ENCODE data around the gene GRIP2.
"Not testable (repeated sequence)": the region's sequence is repeated elsewhere in the genome, so short reads cannot be mapped to it uniquely, and the experiment has no call there.

The GRIP2 gene

DNA sequence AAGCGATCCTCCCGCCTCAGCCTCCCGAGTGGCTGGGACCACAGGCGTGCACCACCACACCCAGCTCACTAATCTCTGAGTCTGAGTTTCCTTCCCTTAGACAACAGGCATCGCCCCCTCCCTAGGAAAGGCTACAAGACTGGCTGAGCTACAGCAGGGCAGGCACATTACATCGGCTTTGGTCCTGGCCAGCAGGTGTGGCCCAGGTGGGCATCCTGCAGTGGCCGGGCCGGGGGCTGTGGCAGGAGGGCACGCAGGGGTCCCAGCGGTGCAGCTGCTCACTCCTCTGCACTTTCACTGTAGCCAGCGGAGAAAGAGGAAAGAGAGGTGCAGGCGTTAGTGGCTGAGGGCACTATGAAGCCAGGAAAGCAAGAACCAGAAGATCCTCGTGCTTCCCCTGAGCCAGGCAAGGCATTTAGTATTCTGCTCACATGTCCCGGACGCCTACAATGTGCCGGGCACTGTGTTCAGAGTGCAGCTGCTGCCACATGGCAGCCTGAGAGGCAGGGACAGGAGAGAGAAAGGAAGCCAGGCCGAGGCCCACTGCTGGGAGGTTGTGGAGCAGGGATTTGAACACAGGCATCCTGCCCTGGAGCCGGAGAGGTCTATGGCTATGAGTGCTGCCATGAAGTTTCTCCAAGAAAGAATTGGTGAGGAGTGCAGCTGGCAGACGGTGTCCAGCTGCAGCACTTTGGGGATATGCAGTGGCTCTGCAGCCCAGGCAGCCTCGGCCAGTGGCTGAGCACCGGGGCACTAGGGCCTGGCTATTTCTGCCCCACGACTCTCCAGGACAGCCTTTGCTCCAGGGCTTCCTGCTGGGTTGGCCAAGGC lies 22.3 kb downstream of the GRIP2 start (continued):
- no peak for TF ChIP-seq ZNF565 (CRISPR knock-in tag; conservative IDR thresholded peaks at IDR 0.05; ENCODE audit: low read depth)

DNA sequence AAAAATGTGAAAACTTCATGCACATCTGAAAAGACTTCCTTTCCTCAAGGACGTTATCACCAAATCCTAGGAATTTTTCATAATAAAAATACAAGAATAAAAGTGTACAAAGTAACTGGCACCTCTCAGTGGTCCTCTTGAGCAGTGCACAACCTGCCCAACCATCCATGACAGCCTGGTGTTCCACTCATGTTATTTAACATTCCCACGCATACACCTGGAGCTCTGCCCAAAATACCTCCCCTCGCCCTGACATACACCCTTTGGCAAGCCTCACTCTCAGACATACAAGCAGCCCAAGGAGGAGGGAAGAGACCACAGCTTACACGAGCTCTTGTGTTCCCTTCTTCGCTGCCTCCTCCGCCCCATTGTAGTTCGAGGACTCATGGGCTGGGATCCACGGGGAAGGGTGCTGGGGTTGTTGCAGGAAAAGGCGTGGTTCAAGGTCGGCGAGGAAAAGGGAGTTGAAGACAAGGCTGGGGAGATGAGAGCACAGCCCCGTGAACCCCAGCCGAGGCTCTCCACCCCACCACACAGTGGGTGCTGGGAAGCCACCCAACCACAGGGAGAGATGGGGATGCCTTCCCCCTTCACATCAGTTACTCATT lies 23.3 kb downstream of the GRIP2 start:
- no peak for TF ChIP-seq ZFP30 (CRISPR knock-in tag; IDR thresholded peaks at IDR 0.05)
- no peak for ATAC-seq

DNA sequence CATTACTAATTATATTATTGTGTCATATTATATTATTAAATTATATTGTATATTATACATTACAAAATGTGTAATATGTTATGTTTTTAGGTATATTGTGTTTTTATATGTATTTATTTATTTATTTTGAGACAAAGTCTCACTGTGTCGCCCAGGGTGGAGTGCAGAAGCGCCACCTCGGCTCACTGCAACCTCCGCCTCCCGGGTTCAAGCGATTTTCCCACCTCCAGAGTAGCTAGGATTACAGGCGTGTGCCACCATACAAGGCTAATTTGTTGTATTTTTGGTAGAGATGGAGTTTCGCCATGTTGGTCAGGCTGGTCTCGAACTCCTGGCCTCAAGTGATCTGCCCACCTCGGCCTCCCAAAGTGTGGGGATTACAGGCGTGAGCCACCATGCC lies 24.6 kb downstream of the GRIP2 start:
- ATAC-seq, result not testable (repeated sequence)

DNA sequence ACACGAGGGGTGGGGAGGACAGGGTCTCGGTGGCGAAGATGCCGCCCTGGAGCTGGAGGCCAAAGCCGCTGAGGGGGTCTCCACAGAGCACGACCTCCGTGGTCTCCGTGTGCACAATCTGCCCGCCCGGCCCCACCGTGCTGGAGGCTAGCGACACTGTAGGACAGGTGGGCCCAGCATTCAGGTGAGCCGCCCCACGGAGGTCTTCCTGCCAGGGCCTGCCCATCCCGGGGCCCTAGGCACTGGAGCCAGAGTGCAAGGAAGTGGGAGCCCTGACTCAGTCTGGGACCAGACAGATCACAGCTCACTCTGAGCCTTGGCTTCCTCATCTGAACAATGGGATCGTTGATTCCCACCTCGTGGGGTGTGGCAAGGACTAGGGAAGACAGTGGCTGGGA lies 25.8 kb downstream of the GRIP2 start:
- TF ChIP-seq RARB (CRISPR knock-in tag; IDR thresholded peaks at IDR 0.05), result no peak
- TF ChIP-seq ISL1 (CRISPR knock-in tag; IDR thresholded peaks at IDR 0.05), result no peak
- no peak for TF ChIP-seq OSR1 (CRISPR knock-in tag; IDR thresholded peaks at IDR 0.05)
- no peak for TF ChIP-seq SNAI2 (CRISPR knock-in tag; IDR thresholded peaks at IDR 0.05)
- no peak for TF ChIP-seq ZC3H10 (CRISPR knock-in tag; IDR thresholded peaks at IDR 0.05)
- TF ChIP-seq, protein P1, sequence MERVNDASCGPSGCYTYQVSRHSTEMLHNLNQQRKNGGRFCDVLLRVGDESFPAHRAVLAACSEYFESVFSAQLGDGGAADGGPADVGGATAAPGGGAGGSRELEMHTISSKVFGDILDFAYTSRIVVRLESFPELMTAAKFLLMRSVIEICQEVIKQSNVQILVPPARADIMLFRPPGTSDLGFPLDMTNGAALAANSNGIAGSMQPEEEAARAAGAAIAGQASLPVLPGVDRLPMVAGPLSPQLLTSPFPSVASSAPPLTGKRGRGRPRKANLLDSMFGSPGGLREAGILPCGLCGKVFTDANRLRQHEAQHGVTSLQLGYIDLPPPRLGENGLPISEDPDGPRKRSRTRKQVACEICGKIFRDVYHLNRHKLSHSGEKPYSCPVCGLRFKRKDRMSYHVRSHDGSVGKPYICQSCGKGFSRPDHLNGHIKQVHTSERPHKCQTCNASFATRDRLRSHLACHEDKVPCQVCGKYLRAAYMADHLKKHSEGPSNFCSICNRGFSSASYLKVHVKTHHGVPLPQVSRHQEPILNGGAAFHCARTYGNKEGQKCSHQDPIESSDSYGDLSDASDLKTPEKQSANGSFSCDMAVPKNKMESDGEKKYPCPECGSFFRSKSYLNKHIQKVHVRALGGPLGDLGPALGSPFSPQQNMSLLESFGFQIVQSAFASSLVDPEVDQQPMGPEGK (CRISPR knock-in tag; IDR thresholded peaks at IDR 0.05; ENCODE audit: borderline replicate concordance), result no peak
- TF ChIP-seq, protein P2, sequence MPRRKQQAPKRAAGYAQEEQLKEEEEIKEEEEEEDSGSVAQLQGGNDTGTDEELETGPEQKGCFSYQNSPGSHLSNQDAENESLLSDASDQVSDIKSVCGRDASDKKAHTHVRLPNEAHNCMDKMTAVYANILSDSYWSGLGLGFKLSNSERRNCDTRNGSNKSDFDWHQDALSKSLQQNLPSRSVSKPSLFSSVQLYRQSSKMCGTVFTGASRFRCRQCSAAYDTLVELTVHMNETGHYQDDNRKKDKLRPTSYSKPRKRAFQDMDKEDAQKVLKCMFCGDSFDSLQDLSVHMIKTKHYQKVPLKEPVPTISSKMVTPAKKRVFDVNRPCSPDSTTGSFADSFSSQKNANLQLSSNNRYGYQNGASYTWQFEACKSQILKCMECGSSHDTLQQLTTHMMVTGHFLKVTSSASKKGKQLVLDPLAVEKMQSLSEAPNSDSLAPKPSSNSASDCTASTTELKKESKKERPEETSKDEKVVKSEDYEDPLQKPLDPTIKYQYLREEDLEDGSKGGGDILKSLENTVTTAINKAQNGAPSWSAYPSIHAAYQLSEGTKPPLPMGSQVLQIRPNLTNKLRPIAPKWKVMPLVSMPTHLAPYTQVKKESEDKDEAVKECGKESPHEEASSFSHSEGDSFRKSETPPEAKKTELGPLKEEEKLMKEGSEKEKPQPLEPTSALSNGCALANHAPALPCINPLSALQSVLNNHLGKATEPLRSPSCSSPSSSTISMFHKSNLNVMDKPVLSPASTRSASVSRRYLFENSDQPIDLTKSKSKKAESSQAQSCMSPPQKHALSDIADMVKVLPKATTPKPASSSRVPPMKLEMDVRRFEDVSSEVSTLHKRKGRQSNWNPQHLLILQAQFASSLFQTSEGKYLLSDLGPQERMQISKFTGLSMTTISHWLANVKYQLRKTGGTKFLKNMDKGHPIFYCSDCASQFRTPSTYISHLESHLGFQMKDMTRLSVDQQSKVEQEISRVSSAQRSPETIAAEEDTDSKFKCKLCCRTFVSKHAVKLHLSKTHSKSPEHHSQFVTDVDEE (CRISPR knock-in tag; IDR thresholded peaks at IDR 0.05), result no peak
- TF ChIP-seq BACH2 (CRISPR knock-in tag; IDR thresholded peaks at IDR 0.05; ENCODE audit: borderline replicate concordance), result no peak
- no peak for TF ChIP-seq ZFP3 (CRISPR knock-in tag; IDR thresholded peaks at IDR 0.05)
- ATAC-seq, result no peak

DNA sequence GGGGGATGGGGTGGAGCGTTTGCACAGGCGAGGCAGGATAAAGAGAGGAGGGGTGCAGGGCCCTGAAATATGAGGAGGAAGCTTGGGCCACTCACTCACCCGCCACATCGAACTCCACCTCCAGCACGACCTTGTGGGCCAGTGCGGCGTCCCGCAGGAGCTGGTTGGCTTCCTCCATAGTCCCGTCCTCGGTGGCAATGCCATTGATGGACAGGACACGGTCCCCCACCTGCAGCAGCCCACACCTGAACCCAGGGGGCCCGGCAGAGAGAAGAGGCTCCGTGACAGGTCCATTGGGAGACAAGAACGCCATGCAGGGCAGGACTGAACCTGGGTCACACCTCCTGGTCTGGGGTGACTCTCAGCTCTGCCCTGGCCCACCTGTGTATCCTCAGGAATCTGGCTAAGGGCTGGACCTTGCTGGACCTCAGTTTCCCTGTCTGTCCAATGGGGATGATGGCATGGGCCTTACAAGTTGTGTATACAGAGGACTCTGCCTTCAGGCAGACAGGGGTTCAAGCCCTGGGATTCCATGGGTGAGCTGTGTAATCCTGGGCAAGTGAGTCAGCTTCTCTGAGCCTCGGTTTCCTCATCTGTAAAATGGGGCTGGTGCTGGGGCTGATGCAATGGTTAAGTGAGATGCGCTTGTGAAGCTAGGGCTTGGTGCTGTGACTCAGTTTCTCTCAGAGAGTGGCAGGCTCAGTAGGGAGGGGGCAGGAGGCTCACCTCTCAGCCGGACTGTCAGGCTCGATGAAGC lies 26.4 kb downstream of the GRIP2 start:
- TF ChIP-seq, protein P3, sequence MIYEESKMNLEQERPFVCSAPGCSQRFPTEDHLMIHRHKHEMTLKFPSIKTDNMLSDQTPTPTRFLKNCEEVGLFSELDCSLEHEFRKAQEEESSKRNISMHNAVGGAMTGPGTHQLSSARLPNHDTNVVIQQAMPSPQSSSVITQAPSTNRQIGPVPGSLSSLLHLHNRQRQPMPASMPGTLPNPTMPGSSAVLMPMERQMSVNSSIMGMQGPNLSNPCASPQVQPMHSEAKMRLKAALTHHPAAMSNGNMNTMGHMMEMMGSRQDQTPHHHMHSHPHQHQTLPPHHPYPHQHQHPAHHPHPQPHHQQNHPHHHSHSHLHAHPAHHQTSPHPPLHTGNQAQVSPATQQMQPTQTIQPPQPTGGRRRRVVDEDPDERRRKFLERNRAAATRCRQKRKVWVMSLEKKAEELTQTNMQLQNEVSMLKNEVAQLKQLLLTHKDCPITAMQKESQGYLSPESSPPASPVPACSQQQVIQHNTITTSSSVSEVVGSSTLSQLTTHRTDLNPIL (CRISPR knock-in tag; IDR thresholded peaks at IDR 0.05; ENCODE audit: low read depth), result no peak
- TF ChIP-seq ZNF565 (CRISPR knock-in tag; conservative IDR thresholded peaks at IDR 0.05; ENCODE audit: low read depth), result no peak
- no peak for ATAC-seq

DNA sequence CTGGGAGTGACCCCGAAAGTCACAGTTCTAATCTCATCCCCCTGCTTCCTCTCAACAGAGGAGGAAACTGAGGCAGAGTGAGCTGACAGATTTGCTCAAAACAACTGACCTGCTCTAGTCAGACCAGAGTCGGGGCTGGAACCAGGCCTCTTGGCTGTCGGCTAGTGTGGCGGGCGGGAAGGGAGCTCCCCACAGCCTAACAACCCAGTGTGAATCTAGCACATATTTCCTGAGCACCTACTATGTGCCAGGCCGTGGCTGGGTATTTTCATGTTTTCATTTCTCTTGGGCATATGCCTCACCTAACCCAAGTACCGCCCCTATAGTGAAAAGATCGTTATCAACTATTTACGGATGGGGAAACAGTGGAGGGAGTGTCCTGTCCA lies 27.2 kb downstream of the GRIP2 start:
- no peak for TF ChIP-seq TOX (CRISPR knock-in tag; IDR thresholded peaks at IDR 0.05; ENCODE audit: borderline replicate concordance)
- TF ChIP-seq, protein P2 (CRISPR knock-in tag; IDR thresholded peaks at IDR 0.05), result no peak
- no peak for TF ChIP-seq PPARA (CRISPR knock-in tag; IDR thresholded peaks at IDR 0.05; ENCODE audit: borderline replicate concordance)
- TF ChIP-seq TCF4 (CRISPR knock-in tag; IDR thresholded peaks at IDR 0.05; ENCODE audit: borderline replicate concordance), result no peak
- TF ChIP-seq ESRRG (CRISPR knock-in tag; IDR thresholded peaks at IDR 0.05), result no peak
- TF ChIP-seq, protein P4, sequence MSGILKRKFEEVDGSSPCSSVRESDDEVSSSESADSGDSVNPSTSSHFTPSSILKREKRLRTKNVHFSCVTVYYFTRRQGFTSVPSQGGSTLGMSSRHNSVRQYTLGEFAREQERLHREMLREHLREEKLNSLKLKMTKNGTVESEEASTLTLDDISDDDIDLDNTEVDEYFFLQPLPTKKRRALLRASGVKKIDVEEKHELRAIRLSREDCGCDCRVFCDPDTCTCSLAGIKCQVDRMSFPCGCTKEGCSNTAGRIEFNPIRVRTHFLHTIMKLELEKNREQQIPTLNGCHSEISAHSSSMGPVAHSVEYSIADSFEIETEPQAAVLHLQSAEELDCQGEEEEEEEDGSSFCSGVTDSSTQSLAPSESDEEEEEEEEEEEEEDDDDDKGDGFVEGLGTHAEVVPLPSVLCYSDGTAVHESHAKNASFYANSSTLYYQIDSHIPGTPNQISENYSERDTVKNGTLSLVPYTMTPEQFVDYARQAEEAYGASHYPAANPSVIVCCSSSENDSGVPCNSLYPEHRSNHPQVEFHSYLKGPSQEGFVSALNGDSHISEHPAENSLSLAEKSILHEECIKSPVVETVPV (CRISPR knock-in tag; IDR thresholded peaks at IDR 0.05), result no peak
- no peak for TF ChIP-seq ZC3H10 (CRISPR knock-in tag; IDR thresholded peaks at IDR 0.05)
- TF ChIP-seq, protein P1 (CRISPR knock-in tag; IDR thresholded peaks at IDR 0.05; ENCODE audit: borderline replicate concordance), result no peak
- no peak for ATAC-seq
